WTC11 (cell line): ENCODE data around the gene SND1. TPM values are rescaled to one million over a fixed set of nuclear protein-coding genes. Genes with fewer than 3 reads are reported as not detected.
A peak's percentile ranks its signal among the peaks of the same experiment; 100 is the strongest.

Source experiments
- ATAC-seq: fragments of 200-7000 bp; cut with Tn5 transposase; 2 replicates; pipeline ENCODE4 v1.10.0; 2021; ENCODE audit warnings: mild to moderate bottlenecking, moderate library complexity
- CTCF ChIA-PET: fragments of 300-600 bp; sonication (Branson Sonifier 250); formaldehyde crosslinking; loops from one replicate; lab custom pipeline; 2021; ENCODE audit warnings: antibody characterized with exemption; lab: Charles Lee
- POLR2A ChIA-PET: fragments of 350-600 bp; sonication (Branson Sonifier 250); formaldehyde crosslinking; loops from one replicate; lab custom pipeline; 2021; ENCODE audit warnings: antibody characterized with exemption; lab: Charles Lee
- DNase-seq: peaks from one replicate; pipeline ENCODE4 v3.0.0; 2021; ENCODE audit warnings: low spot score
- H3K27ac Mint-ChIP-seq: 2 replicates; pipeline ENCODE4 v1.8.0; 2021; ENCODE audit warnings: mixed read lengths
- H3K27me3 Mint-ChIP-seq: 2 replicates; pipeline ENCODE4 v1.8.0; 2021; ENCODE audit warnings: low read depth, mild to moderate bottlenecking, moderate library complexity, mixed read lengths
- H3K36me3 Mint-ChIP-seq: 2 replicates; pipeline ENCODE4 v1.8.0; 2021; ENCODE audit warnings: mixed read lengths
- H3K4me1 Mint-ChIP-seq: 2 replicates; pipeline ENCODE4 v1.8.0; 2022; ENCODE audit warnings: mixed read lengths
- H3K4me3 Mint-ChIP-seq: 2 replicates; pipeline ENCODE4 v1.8.0; 2021; ENCODE audit warnings: mild to moderate bottlenecking, moderate library complexity, mixed read lengths
- H3K9me3 Mint-ChIP-seq: 2 replicates; pipeline ENCODE4 v1.8.0; 2021; ENCODE audit warnings: mixed read lengths
- CREM ChIP-seq: sonication (generic); formaldehyde crosslinking; IDR thresholded peaks from 2 replicates; pipeline ENCODE4 v1.8.1; 2022; ENCODE audit warnings: mild to moderate bottlenecking, missing genetic modification reagents, moderate library complexity
- EMX1 ChIP-seq: fragments of 250-450 bp; sonication (Bioruptor Pico); IDR thresholded peaks from 2 replicates; pipeline ENCODE4 v1.8.0; 2021; ENCODE audit warnings: mild to moderate bottlenecking
- GABPB1 ChIP-seq: sonication (generic); formaldehyde crosslinking; IDR thresholded peaks from 2 replicates; pipeline ENCODE4 v1.8.1; 2023; ENCODE audit warnings: mild to moderate bottlenecking, missing genetic modification reagents
- HMGA2 ChIP-seq: fragments of 250-450 bp; sonication (Bioruptor Pico); IDR thresholded peaks from 2 replicates; pipeline ENCODE4 v1.4.0; 2021; ENCODE audit warnings: mild to moderate bottlenecking, moderate library complexity
- JAZF1 ChIP-seq: fragments of 250-450 bp; sonication (Bioruptor Pico); IDR thresholded peaks from 2 replicates; pipeline ENCODE4 v1.9.0; 2021; ENCODE audit warnings: moderate library complexity, mild to moderate bottlenecking, inconsistent platforms
- MXD4 ChIP-seq: fragments of 250-450 bp; sonication (Bioruptor Pico); IDR thresholded peaks from 2 replicates; pipeline ENCODE4 v1.8.0; 2021; ENCODE audit warnings: mild to moderate bottlenecking, moderate library complexity, borderline replicate concordance
- OVOL2 ChIP-seq: fragments of 250-450 bp; sonication (Bioruptor Pico); IDR thresholded peaks from 2 replicates; pipeline ENCODE4 v1.9.0; 2021; ENCODE audit warnings: mild to moderate bottlenecking, borderline replicate concordance
- PRRX2 ChIP-seq: fragments of 250-450 bp; sonication (Bioruptor Pico); IDR thresholded peaks from 2 replicates; pipeline ENCODE4 v1.8.0; 2021; ENCODE audit warnings: mild to moderate bottlenecking
- RELA ChIP-seq: sonication (generic); formaldehyde crosslinking; IDR thresholded peaks from 2 replicates; pipeline ENCODE4 v1.8.1; 2022; ENCODE audit warnings: missing genetic modification reagents, mild to moderate bottlenecking, borderline replicate concordance
- TCF7 ChIP-seq: sonication (generic); formaldehyde crosslinking; IDR thresholded peaks from 2 replicates; pipeline ENCODE4 v1.8.0; 2022; ENCODE audit warnings: mild to moderate bottlenecking, low read depth, missing genetic modification reagents, moderate library complexity
- ZNF263 ChIP-seq: sonication (generic); formaldehyde crosslinking; IDR thresholded peaks from 2 replicates; pipeline ENCODE4 v1.8.1; 2022; ENCODE audit warnings: low read depth, mild to moderate bottlenecking, moderate library complexity, missing genetic modification reagents
- total RNA-seq: library from RNA; stranded (reverse); gene quantifications from 3 replicates; pipeline ENCODE4 v1.2.3, GENCODE V29; 2021
- TF ChIP-seq, protein P1 (sequence below): sonication (generic); formaldehyde crosslinking; conservative IDR thresholded peaks from 2 replicates; pipeline ENCODE4 v1.8.1; 2022; ENCODE audit warnings: mild to moderate bottlenecking, missing genetic modification reagents
- TF ChIP-seq, protein P2 (sequence below): sonication (generic); formaldehyde crosslinking; IDR thresholded peaks from 2 replicates; pipeline ENCODE4 v1.8.1; 2023; ENCODE audit warnings: mild to moderate bottlenecking, missing genetic modification reagents, moderate library complexity
- TF ChIP-seq, protein P3 (sequence below): sonication (generic); formaldehyde crosslinking; IDR thresholded peaks from 2 replicates; pipeline ENCODE4 v1.8.0; 2022; ENCODE audit warnings: mild to moderate bottlenecking, missing genetic modification reagents
- TF ChIP-seq, protein P4 (sequence below): sonication (generic); formaldehyde crosslinking; IDR thresholded peaks from 2 replicates; pipeline ENCODE4 v1.8.1; 2022; ENCODE audit warnings: mild to moderate bottlenecking, missing genetic modification reagents, moderate library complexity, borderline replicate concordance
- TF ChIP-seq, protein P5 (sequence below): sonication (generic); formaldehyde crosslinking; IDR thresholded peaks from 2 replicates; pipeline ENCODE4 v1.8.1; 2022; ENCODE audit warnings: mild to moderate bottlenecking, moderate library complexity, missing genetic modification reagents
- TF ChIP-seq, protein P6 (sequence below): sonication (generic); formaldehyde crosslinking; IDR thresholded peaks from 2 replicates; pipeline ENCODE4 v1.8.1; 2022; ENCODE audit warnings: missing genetic modification reagents, borderline replicate concordance
- TF ChIP-seq, protein P7 (sequence below): sonication (generic); formaldehyde crosslinking; IDR thresholded peaks from 2 replicates; pipeline ENCODE4 v1.8.0; 2022; ENCODE audit warnings: mild to moderate bottlenecking, missing genetic modification reagents

The SND1 gene
- total RNA-seq, 1 experiment from 2014 or later = 261 TPM

DNA sequence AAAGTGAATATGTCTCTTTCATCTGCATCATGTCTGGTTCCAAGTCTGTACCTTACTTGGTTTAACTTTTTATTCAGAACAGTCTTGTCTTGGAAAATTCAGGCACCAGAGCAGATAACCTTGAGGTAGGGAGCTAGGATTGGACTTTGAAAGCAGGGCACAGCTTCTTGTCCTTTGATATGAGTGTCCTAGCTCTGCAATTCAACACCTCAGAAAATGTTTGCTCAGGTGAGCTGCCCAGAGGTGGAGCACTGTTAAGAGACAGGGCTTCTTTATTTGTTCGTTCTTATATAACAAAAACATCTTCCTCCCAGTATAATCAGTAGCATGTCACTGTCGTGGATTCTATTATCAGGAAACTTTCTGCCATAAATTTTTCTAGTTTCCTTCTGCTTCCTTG lies 260.9 kb downstream of the SND1 start:
- TF ChIP-seq RELA (CRISPR knock-in tag) (no peak), OVOL2 (CRISPR knock-in tag) (no peak), EMX1 (CRISPR knock-in tag) (no peak), GABPB1 (CRISPR knock-in tag) (no peak)
- TF ChIP-seq, protein P1, sequence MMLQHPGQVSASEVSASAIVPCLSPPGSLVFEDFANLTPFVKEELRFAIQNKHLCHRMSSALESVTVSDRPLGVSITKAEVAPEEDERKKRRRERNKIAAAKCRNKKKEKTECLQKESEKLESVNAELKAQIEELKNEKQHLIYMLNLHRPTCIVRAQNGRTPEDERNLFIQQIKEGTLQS = no peak
- DNase-seq (no peak), ATAC-seq (peak; percentile 68)
- H3K36me3 Mint-ChIP-seq = 0 out of 2 replicates have a peak, but pooled peaks cover 4% of the 10 kb centered on the region
- ChIA-PET CTCF (no interaction called here), POLR2A (no interaction called here)
- no peaks in the 10 kb centered on the region for H3K9me3 Mint-ChIP-seq
- no peak overlapping the region for H3K4me3 Mint-ChIP-seq
- H3K27ac Mint-ChIP-seq = no peak overlapping the region
- H3K27me3 Mint-ChIP-seq = no peaks in the 10 kb centered on the region
- no peaks in the 10 kb centered on the region for H3K4me1 Mint-ChIP-seq

DNA sequence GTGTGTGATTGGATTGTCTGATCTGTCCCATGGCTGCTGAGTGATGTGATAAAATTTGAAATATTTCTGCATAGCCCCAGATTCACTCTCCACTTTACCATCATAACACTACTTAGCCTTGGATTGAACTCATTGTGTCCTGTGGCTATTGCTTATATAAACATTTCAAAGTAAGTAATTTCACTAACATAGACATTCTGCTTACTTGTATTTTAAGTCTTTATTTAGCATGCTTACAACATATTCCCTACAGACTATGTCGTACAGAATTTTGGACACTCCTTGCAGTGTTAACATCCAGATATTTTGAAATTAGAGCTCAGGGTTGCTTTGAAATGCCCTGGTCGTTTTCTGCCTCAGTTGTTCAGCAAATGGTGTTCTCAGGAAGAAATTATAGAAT lies 261.7 kb downstream of the SND1 start:
- Mint-ChIP-seq H3K4me1 (no peaks in the 10 kb centered on the region), H3K27me3 (no peaks in the 10 kb centered on the region), H3K36me3 (0 out of 2 replicates have a peak, but pooled peaks cover 4% of the 10 kb centered on the region), H3K9me3 (no peaks in the 10 kb centered on the region), H3K27ac (no peak overlapping the region), H3K4me3 (no peak overlapping the region)
- POLR2A ChIA-PET = no interaction called here
- no peak for ATAC-seq
- DNase-seq = no peak
- TF ChIP-seq HMGA2 (CRISPR knock-in tag) (no peak), MXD4 (no peak), TCF7 (no peak), PRRX2 (CRISPR knock-in tag) (no peak), OVOL2 (CRISPR knock-in tag) (no peak), CREM (CRISPR knock-in tag) (no peak), EMX1 (CRISPR knock-in tag) (no peak), JAZF1 (no peak)
- TF ChIP-seq, protein P2, sequence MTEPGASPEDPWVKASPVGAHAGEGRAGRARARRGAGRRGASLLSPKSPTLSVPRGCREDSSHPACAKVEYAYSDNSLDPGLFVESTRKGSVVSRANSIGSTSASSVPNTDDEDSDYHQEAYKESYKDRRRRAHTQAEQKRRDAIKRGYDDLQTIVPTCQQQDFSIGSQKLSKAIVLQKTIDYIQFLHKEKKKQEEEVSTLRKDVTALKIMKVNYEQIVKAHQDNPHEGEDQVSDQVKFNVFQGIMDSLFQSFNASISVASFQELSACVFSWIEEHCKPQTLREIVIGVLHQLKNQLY = no peak
- TF ChIP-seq, protein P3, sequence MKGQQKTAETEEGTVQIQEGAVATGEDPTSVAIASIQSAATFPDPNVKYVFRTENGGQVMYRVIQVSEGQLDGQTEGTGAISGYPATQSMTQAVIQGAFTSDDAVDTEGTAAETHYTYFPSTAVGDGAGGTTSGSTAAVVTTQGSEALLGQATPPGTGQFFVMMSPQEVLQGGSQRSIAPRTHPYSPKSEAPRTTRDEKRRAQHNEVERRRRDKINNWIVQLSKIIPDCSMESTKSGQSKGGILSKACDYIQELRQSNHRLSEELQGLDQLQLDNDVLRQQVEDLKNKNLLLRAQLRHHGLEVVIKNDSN (CRISPR knock-in tag) = no peak
- TF ChIP-seq, protein P4, sequence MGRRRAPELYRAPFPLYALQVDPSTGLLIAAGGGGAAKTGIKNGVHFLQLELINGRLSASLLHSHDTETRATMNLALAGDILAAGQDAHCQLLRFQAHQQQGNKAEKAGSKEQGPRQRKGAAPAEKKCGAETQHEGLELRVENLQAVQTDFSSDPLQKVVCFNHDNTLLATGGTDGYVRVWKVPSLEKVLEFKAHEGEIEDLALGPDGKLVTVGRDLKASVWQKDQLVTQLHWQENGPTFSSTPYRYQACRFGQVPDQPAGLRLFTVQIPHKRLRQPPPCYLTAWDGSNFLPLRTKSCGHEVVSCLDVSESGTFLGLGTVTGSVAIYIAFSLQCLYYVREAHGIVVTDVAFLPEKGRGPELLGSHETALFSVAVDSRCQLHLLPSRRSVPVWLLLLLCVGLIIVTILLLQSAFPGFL = no peak
- TF ChIP-seq, protein P5, sequence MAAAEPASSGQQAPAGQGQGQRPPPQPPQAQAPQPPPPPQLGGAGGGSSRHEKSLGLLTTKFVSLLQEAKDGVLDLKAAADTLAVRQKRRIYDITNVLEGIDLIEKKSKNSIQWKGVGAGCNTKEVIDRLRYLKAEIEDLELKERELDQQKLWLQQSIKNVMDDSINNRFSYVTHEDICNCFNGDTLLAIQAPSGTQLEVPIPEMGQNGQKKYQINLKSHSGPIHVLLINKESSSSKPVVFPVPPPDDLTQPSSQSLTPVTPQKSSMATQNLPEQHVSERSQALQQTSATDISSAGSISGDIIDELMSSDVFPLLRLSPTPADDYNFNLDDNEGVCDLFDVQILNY (CRISPR knock-in tag) = no peak
- CTCF ChIA-PET = interaction anchor here (0.9 kb wide), 1 partner anchor 106 kb away, joined by 3 read pairs; no protein-coding TSS in a partner anchor

DNA sequence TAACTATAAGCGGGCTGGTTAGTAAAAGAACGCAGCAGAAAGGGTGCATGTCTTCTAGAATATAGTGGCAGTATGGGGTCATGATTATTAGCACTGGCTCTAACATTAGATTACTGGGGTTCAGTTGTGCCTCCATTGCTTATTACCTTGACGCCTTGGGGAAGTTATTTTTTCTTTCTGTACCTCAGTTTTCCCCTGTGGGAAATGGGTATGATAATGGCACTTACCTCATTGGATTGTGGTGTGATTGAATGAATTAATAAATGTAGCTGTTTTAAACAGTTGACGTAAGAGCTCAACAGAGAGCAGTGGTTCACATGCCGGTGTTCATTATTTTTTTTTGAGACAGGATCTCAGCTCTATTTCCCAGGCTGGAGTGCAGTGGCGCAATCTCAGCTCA lies 262.7 kb downstream of the SND1 start:
- ChIA-PET POLR2A (no interaction called here), CTCF (no interaction called here)
- Mint-ChIP-seq H3K9me3 (no peaks in the 10 kb centered on the region), H3K27ac (no peak overlapping the region), H3K4me3 (no peak overlapping the region), H3K36me3 (0 out of 2 replicates have a peak, but pooled peaks cover 4% of the 10 kb centered on the region), H3K27me3 (no peaks in the 10 kb centered on the region), H3K4me1 (no peaks in the 10 kb centered on the region)
- ATAC-seq (no peak), DNase-seq (no peak)
- TF ChIP-seq, protein P6, sequence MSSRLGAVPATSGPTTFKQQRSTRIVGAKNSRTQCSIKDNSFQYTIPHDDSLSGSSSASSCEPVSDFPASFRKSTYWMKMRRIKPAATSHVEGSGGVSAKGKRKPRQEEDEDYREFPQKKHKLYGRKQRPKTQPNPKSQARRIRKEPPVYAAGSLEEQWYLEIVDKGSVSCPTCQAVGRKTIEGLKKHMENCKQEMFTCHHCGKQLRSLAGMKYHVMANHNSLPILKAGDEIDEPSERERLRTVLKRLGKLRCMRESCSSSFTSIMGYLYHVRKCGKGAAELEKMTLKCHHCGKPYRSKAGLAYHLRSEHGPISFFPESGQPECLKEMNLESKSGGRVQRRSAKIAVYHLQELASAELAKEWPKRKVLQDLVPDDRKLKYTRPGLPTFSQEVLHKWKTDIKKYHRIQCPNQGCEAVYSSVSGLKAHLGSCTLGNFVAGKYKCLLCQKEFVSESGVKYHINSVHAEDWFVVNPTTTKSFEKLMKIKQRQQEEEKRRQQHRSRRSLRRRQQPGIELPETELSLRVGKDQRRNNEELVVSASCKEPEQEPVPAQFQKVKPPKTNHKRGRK = no peak
- TF ChIP-seq, protein P7, sequence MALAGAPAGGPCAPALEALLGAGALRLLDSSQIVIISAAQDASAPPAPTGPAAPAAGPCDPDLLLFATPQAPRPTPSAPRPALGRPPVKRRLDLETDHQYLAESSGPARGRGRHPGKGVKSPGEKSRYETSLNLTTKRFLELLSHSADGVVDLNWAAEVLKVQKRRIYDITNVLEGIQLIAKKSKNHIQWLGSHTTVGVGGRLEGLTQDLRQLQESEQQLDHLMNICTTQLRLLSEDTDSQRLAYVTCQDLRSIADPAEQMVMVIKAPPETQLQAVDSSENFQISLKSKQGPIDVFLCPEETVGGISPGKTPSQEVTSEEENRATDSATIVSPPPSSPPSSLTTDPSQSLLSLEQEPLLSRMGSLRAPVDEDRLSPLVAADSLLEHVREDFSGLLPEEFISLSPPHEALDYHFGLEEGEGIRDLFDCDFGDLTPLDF (CRISPR knock-in tag) = no peak
- no peak for TF ChIP-seq ZNF263 (CRISPR knock-in tag)
